Measurements from ENCODE around the gene TRIM17.

The TRIM17 gene

DNA sequence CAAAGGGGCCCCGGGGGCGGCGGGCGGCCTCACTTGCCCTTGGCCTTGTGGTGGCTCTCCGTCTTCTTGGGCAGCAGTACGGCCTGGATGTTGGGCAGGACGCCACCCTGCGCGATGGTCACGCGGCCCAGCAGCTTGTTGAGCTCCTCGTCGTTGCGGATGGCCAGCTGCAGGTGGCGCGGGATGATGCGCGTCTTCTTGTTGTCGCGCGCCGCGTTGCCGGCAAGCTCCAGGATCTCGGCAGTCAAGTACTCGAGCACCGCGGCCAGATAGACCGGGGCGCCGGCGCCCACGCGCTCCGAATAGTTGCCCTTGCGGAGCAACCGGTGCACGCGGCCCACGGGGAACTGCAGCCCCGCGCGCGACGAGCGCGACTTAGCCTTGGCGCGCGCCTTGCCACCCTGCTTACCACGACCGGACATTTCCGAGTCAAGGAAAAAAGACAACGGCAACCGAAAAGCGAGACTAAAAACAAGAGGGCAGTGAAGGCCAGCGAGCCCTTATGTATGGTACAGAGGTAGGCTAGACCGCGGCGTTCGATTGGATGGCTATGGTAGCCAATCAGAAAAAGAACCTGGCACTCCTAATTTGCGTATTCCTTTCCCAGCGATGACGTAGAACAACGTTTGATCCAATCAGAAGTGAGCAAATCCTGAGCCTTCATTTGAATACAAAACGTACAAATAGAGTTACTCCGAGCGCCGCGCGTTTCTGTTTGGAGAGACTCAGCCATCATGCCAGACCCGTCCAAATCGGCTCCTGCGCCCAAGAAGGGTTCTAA, 40.9 kb upstream of the TRIM17 start:
- Histone ChIP-seq H3K4me3 (ENCODE audit: low read length, poor library complexity, severe bottlenecking) (no peak overlapping the region), H3K27me3 (ENCODE audit: insufficient read depth, low read length, poor library complexity, severe bottlenecking) (no peaks in the 10 kb centered on the region), H3K79me2 (ENCODE audit: insufficient read depth, low read length) (no peaks in the 10 kb centered on the region), H3K9me3 (ENCODE audit: insufficient read depth, low read depth, low read length) (no peaks in the 10 kb centered on the region), H3F3A (ENCODE audit: low read depth) (no peaks in the 10 kb centered on the region), H3K9me2 (replicated peaks; ENCODE audit: low read depth, low read length) (no peaks in the 10 kb centered on the region), H3K4me2 (ENCODE audit: low read depth, low read length, poor library complexity, severe bottlenecking) (no peak overlapping the region), H4K20me1 (ENCODE audit: insufficient read depth, low read length, poor library complexity, severe bottlenecking) (no peaks in the 10 kb centered on the region), H3K9ac (ENCODE audit: low read depth, low read length, poor library complexity, severe bottlenecking) (no peak overlapping the region), H3K4me1 (ENCODE audit: insufficient read depth, low read length, poor library complexity, severe bottlenecking) (no peaks in the 10 kb centered on the region), H2AFZ (ENCODE audit: low read length) (no peak overlapping the region), H3K36me3 (ENCODE audit: insufficient read depth, low read length) (no peaks in the 10 kb centered on the region)
- no peak for TF ChIP-seq EZH2phosphoT487 (IDR thresholded peaks at IDR 0.05; ENCODE audit: borderline replicate concordance)
- no peak for TF ChIP-seq CTCF (conservative IDR thresholded peaks at IDR 0.05; ENCODE audit: low read length)

DNA sequence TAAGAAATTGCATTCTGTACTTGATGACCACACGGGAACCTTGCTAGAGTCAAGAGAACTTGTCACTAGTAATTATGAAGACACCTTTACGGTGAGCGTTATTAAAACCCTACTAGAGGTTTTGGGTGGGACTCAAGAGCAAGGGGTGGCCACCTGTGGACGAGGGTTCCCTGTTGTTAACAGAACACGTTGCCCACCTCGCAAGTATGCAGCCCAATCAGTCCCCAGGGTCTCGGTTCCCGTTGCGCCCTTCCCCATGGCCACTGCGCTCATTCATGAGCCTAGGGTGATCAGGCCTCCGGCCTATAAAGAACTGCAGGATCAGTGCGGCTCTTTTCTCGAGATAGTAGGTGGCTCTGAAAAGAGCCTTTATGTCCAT, 40.3 kb upstream of the TRIM17 start:
- H3F3A ChIP-seq (ENCODE audit: low read depth): no peaks in the 10 kb centered on the region
- TF ChIP-seq EZH2phosphoT487 (IDR thresholded peaks at IDR 0.05; ENCODE audit: borderline replicate concordance): no peak
- no peak for TF ChIP-seq CTCF (conservative IDR thresholded peaks at IDR 0.05; ENCODE audit: low read length)
- no peaks in the 10 kb centered on the region for H3K79me2 ChIP-seq (ENCODE audit: insufficient read depth, low read length)
- H3K4me1 ChIP-seq (ENCODE audit: insufficient read depth, low read length, poor library complexity, severe bottlenecking): no peaks in the 10 kb centered on the region
- no peaks in the 10 kb centered on the region for H3K36me3 ChIP-seq (ENCODE audit: insufficient read depth, low read length)
- H3K9me3 ChIP-seq (ENCODE audit: insufficient read depth, low read depth, low read length): no peaks in the 10 kb centered on the region
- no peak overlapping the region for H3K4me2 ChIP-seq (ENCODE audit: low read depth, low read length, poor library complexity, severe bottlenecking)
- H3K9me2 ChIP-seq (replicated peaks; ENCODE audit: low read depth, low read length): no peaks in the 10 kb centered on the region
- H3K4me3 ChIP-seq (ENCODE audit: low read length, poor library complexity, severe bottlenecking): no peak overlapping the region
- H2AFZ ChIP-seq (ENCODE audit: low read length): no peak overlapping the region
- no peaks in the 10 kb centered on the region for H3K27me3 ChIP-seq (ENCODE audit: insufficient read depth, low read length, poor library complexity, severe bottlenecking)
- H4K20me1 ChIP-seq (ENCODE audit: insufficient read depth, low read length, poor library complexity, severe bottlenecking): no peaks in the 10 kb centered on the region
- H3K9ac ChIP-seq (ENCODE audit: low read depth, low read length, poor library complexity, severe bottlenecking): no peak overlapping the region

- Histone ChIP-seq H3K9ac (ENCODE audit: low read depth, low read length, poor library complexity, severe bottlenecking) (no peak overlapping the region), H3K4me3 (ENCODE audit: low read length, poor library complexity, severe bottlenecking) (no peak overlapping the region), H3K36me3 (ENCODE audit: insufficient read depth, low read length) (no peaks in the 10 kb centered on the region), H3K4me1 (ENCODE audit: insufficient read depth, low read length, poor library complexity, severe bottlenecking) (no peaks in the 10 kb centered on the region), H3F3A (ENCODE audit: low read depth) (no peaks in the 10 kb centered on the region), H3K9me3 (ENCODE audit: insufficient read depth, low read depth, low read length) (no peaks in the 10 kb centered on the region), H4K20me1 (ENCODE audit: insufficient read depth, low read length, poor library complexity, severe bottlenecking) (no peaks in the 10 kb centered on the region), H2AFZ (ENCODE audit: low read length) (no peak overlapping the region), H3K9me2 (replicated peaks; ENCODE audit: low read depth, low read length) (no peaks in the 10 kb centered on the region), H3K79me2 (ENCODE audit: insufficient read depth, low read length) (no peaks in the 10 kb centered on the region), H3K27me3 (ENCODE audit: insufficient read depth, low read length, poor library complexity, severe bottlenecking) (no peaks in the 10 kb centered on the region), H3K4me2 (ENCODE audit: low read depth, low read length, poor library complexity, severe bottlenecking) (no peak overlapping the region)
- TF ChIP-seq CTCF (conservative IDR thresholded peaks at IDR 0.05; ENCODE audit: low read length): no peak
- TF ChIP-seq EZH2phosphoT487 (IDR thresholded peaks at IDR 0.05; ENCODE audit: borderline replicate concordance): no peak
Observed at GRCh38 chr1:228456252-228457016, 39.8 kb upstream of the TRIM17 start.

Measured in Loucy (cell line).